GM18909 (cell line): ENCODE measurements around the gene NLGN2.

Experiments
- ATAC-seq: cut with Tn5 transposase; IDR thresholded peaks from one replicate; pipeline ENCODE4 v1.9.1; 2021; ENCODE audit warnings: mild to moderate bottlenecking; ENCODE audit not compliant: unreplicated experiment, poor library complexity

The NLGN2 gene

GRCh38 chr17:7460850-7461660, 53.4 kb downstream of the NLGN2 start:
- no peak for ATAC-seq

DNA sequence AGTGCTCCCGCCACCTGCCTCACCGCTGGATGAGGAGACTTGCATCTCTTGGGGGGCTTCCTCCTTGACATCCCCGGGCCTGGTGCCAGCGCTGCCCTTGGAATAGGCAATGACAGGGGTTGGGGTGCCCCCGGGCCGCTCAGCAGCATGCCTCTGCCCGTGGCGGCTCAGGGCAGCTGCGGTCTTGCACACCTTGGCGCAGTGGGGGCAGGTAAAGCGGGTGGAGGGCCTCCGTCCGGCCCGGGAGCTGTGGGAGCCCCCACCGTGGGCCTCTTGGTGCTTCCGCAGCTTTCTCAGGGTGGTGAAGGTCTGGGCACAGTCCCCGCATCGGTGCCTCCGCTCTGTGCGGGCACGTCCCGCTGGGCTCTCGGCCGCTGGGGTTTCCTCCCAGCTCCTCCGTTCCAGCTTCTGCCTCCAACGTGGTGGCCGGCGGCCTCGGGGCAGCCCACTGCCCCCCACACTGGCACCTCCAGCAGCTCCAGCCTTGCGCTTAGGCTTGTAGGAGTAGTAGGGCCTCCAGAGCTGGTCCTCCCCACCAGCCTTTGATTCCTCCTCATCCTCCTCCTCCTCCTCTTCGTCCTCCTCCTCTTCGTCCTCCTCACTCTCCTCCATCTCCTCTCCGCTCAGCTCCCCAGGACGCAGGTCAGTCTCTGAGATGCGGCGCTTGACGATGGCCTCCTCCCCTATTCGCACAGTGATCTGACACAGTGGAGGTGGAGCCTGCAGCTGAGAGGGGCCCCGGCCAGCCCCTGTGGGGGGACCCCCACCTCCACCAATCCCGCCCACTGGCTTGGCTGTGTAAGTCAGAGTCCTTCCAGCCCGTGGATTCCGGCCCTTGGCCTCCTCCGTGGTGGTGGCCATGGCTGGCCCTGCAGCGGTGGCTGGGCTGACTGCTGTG, 55.1 kb downstream of the NLGN2 start:
- ATAC-seq, result no peak

GRCh38 chr17:7463372-7463846, 55.8 kb downstream of the NLGN2 start:
- ATAC-seq, result no peak

- ATAC-seq, result no peak
These were observed 56.4 kb downstream of the NLGN2 start for GRCh38 chr17:7464081-7464480.

DNA sequence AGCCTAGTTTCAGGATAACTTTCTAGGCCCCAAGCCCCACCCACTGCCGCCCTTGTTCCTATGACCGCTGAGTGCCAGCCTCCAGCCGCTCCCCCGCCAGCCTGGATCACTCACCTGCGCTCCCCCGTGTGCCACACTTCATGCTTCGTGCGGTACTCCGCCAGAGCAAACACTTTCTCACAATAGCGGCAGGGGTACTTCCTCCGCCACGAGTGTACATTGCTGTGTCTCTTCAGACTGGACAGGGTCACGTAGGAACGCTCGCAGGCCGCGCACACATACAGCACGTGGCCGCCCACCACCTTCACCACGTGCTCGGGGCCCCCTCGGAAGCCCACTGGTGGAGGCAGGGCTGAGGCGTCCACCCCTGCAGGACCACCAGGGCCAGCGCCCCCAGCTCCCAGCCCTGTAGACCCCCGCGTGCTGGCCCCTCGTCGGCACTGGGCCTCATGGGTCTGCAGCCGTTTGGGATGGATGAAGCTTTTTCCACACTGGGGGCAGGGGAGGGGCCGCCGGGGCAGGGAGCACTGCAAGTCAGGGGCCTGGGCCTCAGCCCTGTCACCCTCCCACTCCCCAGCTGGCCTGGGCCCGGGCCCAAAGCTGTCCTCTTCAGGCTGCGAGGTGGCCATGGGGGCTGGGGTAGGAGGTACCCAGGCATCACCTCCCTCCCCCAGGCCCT, 58.1 kb downstream of the NLGN2 start:
- ATAC-seq, result no peak

DNA sequence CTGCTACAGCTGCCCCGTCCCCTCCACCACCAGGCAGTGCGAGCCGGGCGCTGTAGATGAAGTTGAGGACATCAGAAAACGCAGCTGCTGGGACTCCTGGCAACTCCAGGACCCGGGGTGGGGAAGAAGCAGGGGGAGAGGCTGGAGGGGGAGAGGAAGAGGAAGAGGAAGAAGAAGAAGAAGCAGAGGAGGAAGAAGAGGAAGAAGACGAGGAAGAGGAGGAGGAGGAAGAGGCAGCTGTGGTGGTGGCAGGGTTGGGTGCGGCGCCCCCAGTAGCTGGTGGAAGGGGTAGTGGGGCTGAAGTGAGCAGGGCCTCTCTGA, 58.6 kb downstream of the NLGN2 start:
- no peak for ATAC-seq

GRCh38 chr17:7466639-7467341, 59.1 kb downstream of the NLGN2 start:
- ATAC-seq, result no peak

- ATAC-seq, result no peak
These were observed 59.9 kb downstream of the NLGN2 start for GRCh38 chr17:7467498-7467897.

DNA sequence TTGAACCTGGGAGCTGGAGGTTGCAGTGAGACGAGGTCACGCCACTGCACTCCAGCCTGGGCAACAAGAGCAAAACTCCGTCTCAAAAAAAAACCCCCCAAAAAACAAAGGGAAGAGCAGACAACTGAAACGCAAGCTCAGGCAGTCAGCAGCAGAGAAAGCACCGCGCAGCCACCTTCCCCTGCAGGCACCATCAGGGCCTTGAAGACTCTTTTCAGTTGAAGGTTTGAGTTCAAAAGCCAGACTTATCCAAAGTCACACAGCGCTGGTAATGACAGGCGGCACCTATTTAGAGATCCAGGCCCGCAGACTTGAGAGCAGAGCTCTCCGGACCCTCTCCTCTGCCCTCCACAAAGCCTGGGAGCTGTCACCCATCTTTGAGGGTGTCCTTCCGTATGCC, 60.6 kb downstream of the NLGN2 start:
- no peak for ATAC-seq

DNA sequence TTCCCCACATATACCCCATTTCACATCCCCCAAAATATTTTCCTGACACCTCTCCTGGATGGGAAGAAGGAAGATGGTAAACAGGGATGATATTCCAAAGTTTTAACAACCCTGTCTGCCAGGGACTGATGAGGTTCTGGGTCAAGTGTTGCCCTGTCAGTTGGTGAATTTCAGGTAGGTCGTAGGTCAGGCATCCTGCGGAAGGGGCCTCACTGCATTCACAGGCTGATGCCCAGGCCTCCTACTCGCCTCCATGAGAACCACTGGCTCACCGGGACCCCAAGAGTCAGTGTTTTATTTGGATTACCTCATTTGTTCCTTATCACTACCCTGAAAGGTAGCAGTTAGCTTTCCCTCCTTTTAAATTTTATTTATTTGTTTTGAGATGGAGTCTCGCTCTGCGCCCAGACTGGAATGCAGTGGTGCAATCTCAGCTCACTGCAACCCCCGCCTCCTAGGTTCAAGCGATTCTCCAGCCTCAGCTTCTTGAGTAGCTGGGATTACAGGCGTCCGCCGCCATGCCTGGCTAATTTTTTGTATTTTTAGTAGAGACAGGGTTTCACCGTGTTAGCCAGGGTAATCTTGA, 61.3 kb downstream of the NLGN2 start:
- ATAC-seq, result no peak
